Measurements from ENCODE around the gene CCDC12. TPM values are rescaled to one million over a fixed set of nuclear protein-coding genes. Genes with fewer than 3 reads are reported as not detected.

CCDC12 gene
- total and polyA plus RNA-seq, 2 of the 13 experiments (the other 11 are each of a cell fraction or from before 2014, with no cell fraction given) = 30.1 to 49.5 TPM

DNA sequence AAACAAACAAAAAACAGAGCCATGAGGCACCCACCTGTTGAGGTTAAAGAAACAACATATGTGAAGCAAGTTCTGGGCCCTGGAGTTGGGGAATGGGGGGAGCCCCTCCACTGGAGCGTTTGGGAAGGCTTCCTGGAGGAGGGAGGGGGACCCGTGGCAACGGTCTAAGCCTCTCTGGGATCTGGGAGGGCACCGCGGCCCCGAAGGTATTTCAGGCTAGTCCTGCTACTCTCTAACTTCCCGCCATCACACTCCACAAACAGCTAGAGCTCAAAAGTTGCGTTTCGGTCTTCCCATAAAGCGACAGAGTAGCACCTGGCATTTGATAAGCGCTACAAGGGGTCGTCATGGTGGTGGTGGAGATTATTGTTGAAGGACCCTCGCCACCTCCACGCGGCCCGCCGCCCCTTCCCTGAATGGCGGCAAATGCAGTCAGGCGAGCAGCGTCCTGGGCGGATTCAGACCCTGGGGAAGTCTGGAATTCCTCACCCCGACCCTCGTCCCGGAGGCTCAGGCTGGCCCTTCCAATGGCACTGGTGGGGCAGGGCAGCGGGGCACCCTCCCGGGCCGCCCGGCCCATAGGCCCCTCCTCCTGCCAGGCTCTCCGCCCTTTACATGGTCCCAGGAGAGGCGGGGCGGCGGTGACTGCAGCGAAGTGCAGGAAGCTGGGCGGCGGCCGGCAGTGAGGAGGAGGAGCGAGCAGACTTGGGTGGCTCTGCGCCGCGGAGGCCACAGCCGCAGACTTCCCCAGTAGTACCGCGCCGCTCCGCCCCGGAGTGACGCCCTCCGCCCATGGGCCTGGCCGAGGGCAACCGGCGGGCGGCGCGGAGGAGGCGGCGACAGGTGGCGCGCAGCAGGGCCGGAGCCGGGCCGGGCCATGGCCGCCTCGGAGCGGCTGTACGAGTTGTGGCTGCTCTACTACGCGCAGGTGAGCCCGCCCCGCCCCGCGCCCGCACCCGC lies 2.7 kb upstream of the CCDC12 start, which contains the start of gene NBEAL2 (continued):
- TF ChIP-seq SYNCRIP (IDR thresholded peaks at IDR 0.05; ENCODE audit: insufficient read depth, low read depth, low read length) (no peak), FOXK2 (IDR thresholded peaks at IDR 0.05) (no peak), ZNF510 (CRISPR knock-in tag; IDR thresholded peaks at IDR 0.05; ENCODE audit: low read depth) (no peak), ISL2 (CRISPR knock-in tag; IDR thresholded peaks at IDR 0.05) (no peak), CENPX (CRISPR knock-in tag; IDR thresholded peaks at IDR 0.05) (no peak), ZNF543 (CRISPR knock-in tag; IDR thresholded peaks at IDR 0.05) (no peak; the same call in 1 of the 2 replicates), CHD4 (IDR thresholded peaks at IDR 0.05; ENCODE audit: borderline replicate concordance, low read length) (no peak), ZMYM3 (CRISPR knock-in tag; IDR thresholded peaks at IDR 0.05) (peak; percentile 58; the same call in 1 of the 2 replicates), ZNF766 (CRISPR knock-in tag; IDR thresholded peaks at IDR 0.05; ENCODE audit: borderline replicate concordance) (no peak), ZNF124 (CRISPR knock-in tag; IDR thresholded peaks at IDR 0.05) (no peak), ZNF883 (CRISPR knock-in tag; IDR thresholded peaks at IDR 0.05; ENCODE audit: not compliant biosample characterization) (no peak), ZNF792 (CRISPR knock-in tag; IDR thresholded peaks at IDR 0.05) (peak; percentile 25; the same call in 1 of the 2 replicates), ZFYVE20 (CRISPR knock-in tag; IDR thresholded peaks at IDR 0.05; ENCODE audit: borderline replicate concordance, low read depth) (no peak), ZNF619 (CRISPR knock-in tag; IDR thresholded peaks at IDR 0.05) (no peak), SRSF9 (IDR thresholded peaks at IDR 0.05; ENCODE audit: borderline replicate concordance, insufficient read depth, low read depth, low read length, poor library complexity, severe bottlenecking) (no peak), KDM6A (CRISPR knock-in tag; IDR thresholded peaks at IDR 0.05; ENCODE audit: low read depth) (no peak), ZNF484 (CRISPR knock-in tag; IDR thresholded peaks at IDR 0.05; ENCODE audit: borderline replicate concordance, low read depth) (no peak), CBFB (CRISPR knock-in tag; IDR thresholded peaks at IDR 0.05) (no peak), KAT8 (CRISPR knock-in tag; IDR thresholded peaks at IDR 0.05) (peak; percentile 25; the same call in 1 of the 2 replicates), NCOA2 (CRISPR knock-in tag; IDR thresholded peaks at IDR 0.05) (peak; percentile 53), ZNF775 (CRISPR knock-in tag; IDR thresholded peaks at IDR 0.05; ENCODE audit: borderline replicate concordance) (no peak), ZNF138 (CRISPR knock-in tag; IDR thresholded peaks at IDR 0.05; ENCODE audit: low read depth) (no peak)
- TF ChIP-seq, protein P1, sequence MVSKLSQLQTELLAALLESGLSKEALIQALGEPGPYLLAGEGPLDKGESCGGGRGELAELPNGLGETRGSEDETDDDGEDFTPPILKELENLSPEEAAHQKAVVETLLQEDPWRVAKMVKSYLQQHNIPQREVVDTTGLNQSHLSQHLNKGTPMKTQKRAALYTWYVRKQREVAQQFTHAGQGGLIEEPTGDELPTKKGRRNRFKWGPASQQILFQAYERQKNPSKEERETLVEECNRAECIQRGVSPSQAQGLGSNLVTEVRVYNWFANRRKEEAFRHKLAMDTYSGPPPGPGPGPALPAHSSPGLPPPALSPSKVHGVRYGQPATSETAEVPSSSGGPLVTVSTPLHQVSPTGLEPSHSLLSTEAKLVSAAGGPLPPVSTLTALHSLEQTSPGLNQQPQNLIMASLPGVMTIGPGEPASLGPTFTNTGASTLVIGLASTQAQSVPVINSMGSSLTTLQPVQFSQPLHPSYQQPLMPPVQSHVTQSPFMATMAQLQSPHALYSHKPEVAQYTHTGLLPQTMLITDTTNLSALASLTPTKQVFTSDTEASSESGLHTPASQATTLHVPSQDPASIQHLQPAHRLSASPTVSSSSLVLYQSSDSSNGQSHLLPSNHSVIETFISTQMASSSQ (IDR thresholded peaks at IDR 0.05; ENCODE audit: low read depth) = no peak
- TF ChIP-seq, protein P1 (CRISPR knock-in tag; IDR thresholded peaks at IDR 0.05; ENCODE audit: borderline replicate concordance) = no peak; the same call in 1 of the 2 replicates
- TF ChIP-seq, protein P2, sequence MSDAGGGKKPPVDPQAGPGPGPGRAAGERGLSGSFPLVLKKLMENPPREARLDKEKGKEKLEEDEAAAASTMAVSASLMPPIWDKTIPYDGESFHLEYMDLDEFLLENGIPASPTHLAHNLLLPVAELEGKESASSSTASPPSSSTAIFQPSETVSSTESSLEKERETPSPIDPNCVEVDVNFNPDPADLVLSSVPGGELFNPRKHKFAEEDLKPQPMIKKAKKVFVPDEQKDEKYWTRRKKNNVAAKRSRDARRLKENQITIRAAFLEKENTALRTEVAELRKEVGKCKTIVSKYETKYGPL (CRISPR knock-in tag; IDR thresholded peaks at IDR 0.05) = no peak
- TF ChIP-seq, protein P3, sequence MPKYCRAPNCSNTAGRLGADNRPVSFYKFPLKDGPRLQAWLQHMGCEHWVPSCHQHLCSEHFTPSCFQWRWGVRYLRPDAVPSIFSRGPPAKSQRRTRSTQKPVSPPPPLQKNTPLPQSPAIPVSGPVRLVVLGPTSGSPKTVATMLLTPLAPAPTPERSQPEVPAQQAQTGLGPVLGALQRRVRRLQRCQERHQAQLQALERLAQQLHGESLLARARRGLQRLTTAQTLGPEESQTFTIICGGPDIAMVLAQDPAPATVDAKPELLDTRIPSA (CRISPR knock-in tag; IDR thresholded peaks at IDR 0.05; ENCODE audit: borderline replicate concordance) = no peak
